GM21825 (cell line): Measurements from ENCODE around the gene RAB28.

Experiments used
- ATAC-seq: cut with Tn5 transposase; IDR thresholded peaks from one replicate; pipeline ENCODE4 v1.9.1; 2021; ENCODE audit warnings: mild to moderate bottlenecking, moderate library complexity; ENCODE audit not compliant: unreplicated experiment

RAB28 gene

DNA sequence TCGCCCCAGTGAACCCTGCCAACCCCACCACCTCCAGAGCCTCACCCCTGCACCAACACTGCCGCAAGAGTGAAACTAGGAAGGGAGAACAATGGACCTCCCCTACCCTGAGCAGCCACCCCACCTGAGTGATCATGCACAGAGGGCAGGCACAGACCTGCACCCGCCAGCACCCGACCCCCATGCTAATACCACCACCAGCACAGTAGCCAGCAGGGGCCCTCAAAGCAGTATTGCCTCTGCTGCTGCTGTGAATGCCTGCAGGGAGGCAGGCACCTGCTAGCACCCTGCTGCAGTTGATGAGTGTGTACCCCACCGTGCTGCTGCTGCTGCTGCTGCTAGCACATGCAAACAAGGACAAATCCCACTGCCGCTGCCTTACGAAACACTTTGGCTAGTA lies 100.1 kb downstream of the RAB28 start:
- ATAC-seq: no peak

DNA sequence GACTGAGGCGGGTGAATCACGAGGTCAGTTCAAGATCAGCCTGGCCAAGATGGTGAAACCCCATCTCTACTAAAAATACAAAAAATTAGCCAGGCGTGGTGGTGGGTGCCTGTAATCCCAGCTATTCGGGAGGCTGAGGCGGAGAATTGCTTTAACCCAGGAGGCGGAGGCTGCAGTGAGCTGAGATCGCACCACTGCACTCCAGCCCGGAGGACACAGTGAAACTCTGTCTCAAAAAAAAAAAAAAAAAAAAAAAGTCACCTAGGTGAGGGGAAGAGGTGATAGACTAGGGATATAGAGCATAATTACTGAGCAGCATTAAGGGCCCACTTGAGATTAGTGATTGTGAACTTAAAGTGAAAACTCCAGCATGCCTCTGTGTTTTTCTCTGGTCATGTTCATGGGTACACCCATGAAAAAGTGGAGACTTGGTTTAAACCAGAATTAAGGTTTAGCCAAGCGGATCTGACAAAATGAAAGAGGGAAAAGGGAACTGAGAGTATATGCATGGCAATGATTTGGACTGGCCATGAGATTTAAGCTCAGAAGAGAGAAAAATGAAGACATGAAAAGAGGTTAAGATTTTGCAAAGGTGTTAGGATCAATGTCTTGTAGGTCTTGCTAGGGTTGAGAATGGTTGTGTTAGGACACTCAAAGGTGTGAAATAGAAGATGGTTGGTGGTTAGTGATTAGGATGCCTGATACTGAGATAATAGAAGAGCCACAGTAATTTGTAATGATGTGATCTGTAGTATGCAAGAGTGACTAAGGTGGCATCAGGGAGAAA lies 105.0 kb downstream of the RAB28 start:
- peak; percentile 94 for ATAC-seq

DNA sequence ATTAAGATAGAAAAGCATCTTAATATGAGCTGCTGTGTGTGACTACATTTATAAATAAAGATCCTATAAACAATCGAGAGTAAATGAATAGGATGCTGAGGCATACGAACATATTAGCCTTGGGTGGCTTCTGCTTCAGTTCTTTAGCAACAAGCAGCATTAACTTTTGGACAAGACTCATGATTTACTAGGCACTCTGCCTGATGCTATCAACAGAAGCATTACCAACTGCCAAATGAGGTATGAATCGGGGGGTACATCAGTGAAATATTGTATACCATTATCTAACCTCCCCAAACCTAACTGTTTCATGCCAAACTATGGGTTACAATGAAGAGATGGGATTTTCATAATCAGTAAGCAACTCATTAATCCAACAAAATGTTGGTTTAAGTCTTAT lies 113.1 kb downstream of the RAB28 start:
- ATAC-seq: no peak

GRCh38 chr4:13368217-13368616 lies 115.9 kb downstream of the RAB28 start:
- no peak for ATAC-seq

- ATAC-seq: no peak
Observed at GRCh38 chr4:13367691-13368090, 116.4 kb downstream of the RAB28 start.

- no peak for ATAC-seq
Observed at GRCh38 chr4:13367244-13367643, 116.9 kb downstream of the RAB28 start.

- ATAC-seq: no peak
Observed at GRCh38 chr4:13365195-13365594, 118.9 kb downstream of the RAB28 start.

DNA sequence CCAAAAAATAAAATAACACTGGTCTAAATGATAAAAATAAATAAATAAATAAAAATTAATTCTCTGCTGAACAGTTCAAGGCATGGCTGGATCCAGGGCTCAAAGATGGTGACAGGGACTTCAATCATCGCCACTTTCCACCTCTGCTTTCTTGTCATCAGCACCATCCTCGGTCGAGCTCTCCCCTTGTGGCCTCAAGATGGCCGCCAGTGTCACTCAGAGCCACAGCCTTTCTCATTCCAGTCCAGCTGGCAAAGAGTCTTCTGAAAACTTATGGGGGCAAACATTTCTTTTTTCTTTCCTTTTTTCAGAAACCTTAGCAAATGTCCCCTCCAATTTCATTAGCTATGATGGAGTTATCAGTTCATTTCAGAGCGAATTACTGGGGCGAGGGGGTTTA lies 119.5 kb downstream of the RAB28 start:
- ATAC-seq: no peak

DNA sequence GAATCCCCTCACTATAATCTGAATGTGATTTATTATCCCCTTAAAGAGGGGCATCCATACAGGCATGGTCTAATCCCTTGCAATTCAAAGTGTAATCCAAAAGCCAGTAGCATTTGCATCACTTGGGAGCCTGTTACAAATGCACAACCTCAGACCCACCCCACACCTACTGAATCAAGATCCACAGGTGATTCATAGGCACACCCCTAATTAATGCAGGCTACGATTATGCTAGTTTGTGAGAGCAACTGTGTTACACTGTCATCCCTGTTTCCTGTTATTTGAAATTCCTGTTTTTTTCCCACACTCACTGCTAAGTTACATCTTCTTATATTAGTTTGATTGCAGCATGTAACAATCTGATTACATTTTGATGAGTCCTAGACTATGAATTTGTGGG lies 120.0 kb downstream of the RAB28 start:
- no peak for ATAC-seq

DNA sequence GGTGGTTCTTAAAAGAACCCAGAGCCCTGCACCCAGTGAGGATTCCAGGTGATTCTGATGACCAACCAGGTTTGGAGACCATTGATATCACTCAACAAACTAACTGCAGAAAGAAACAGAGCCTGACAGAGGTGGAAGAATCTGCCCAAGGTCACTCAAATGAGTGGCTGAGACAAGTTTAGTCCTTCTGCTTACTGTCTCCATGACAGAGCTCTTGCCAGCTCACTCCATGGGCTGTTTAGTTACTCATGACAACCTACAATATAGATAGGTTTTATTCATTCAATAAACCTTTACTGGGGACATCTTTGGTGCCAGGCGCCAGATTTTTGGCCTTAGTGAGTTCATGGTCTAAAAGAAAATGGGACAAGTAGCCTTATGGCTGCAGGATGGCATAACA lies 124.3 kb downstream of the RAB28 start:
- no peak for ATAC-seq

DNA sequence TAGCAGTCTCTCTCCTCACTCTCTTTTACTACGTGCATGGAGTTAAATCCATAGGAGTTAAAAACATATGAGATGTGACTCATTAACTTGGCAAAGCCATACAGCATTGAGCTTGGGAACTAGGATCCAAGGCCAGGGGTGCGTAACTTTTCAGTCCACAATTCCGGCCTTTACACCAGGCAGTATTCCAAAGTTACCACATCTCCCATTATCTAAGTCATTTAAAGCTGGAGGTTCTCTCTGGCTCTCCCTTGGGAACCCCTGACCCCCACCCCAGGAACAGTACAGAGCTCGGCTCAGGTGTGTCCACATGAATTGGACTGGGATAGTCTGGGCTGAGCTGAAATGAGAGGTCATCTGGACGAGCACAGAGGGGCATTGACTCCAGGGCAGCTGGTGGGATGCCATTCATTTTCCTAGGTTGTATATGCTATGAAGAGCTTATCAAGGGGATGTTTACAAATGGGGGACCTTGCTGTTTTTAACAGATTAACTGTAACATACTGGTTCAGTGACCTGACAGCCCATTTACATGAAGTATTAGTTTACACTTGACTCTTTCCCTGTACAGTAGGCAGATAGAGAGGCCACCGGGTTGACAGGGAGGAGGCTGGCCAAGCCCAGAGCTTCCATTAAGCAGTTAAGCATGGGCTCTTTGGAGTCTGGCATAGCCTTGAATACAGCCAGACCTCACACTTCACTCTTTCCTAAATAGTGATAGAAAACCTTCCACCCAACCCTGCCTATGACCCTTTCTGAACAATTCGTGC lies 128.8 kb downstream of the RAB28 start:
- no peak for ATAC-seq

DNA sequence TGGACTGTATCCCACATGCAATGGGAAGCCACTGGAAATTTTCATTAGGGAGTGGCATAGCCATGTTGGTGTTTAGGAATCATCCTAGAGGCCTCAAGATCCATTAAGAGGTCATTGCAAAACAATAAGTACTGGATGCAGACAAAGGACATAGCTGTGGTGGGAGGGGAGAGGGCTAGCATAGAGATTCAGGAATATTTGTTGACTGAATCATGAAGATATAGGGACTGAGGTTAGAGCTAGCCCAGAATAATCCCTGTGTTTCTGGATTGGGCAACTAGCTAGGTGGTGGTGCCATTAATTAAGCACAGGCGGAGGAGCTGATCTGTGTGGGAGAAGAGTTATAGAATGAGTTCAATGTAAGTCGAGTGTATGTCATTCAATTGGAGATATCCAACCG lies 135.0 kb downstream of the RAB28 start:
- ATAC-seq: no peak

GRCh38 chr4:13348216-13348615 lies 135.9 kb downstream of the RAB28 start:
- ATAC-seq: no peak

DNA sequence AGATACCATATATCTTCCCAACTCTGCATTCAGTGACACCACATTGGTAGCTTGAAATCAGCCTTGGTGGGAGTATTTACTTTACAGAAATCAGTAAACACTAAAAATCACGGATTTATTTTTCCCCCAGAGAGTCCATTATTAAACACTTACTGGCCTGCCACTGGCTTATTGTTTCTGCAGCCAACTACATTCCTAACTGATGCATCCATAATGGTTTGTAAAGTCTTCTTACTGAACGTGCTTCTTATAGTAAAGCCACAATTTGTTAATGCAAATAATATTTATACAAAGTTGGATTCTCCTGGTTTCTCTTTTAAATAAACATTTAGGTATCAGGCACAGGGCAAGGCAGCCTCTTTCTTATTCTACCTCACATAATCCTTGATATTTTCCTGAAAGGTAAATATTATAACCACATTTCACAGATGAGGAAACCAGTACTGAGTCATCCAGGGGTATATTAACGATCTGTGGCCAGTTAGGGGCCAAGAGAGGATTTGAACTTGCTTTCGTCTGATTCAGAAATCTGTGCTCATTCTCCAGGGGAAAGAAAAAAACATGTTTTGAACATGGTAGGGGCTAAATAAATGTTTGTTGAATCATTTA lies 136.5 kb downstream of the RAB28 start:
- ATAC-seq: no peak

GRCh38 chr4:13344216-13344615 lies 139.9 kb downstream of the RAB28 start:
- ATAC-seq: no peak

DNA sequence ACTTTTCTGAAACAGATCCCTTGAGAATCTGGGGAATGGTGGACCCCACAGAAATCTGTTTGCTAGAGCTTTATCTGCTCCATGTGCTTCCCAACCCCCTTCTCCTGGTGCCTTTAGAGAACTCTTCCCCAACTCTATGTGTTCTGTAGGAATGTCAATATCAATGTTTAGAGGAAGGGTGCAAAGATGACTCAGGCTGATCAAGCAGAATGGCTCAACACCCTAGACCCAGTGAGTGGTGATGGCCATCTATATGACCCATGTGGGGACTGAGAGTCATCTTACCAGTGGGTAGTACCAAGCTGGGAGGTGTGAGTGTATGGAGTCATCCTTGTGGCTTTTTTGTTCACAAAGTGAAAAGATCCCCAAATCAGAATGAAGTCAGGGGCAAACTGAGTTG lies 143.5 kb downstream of the RAB28 start:
- ATAC-seq: no peak

DNA sequence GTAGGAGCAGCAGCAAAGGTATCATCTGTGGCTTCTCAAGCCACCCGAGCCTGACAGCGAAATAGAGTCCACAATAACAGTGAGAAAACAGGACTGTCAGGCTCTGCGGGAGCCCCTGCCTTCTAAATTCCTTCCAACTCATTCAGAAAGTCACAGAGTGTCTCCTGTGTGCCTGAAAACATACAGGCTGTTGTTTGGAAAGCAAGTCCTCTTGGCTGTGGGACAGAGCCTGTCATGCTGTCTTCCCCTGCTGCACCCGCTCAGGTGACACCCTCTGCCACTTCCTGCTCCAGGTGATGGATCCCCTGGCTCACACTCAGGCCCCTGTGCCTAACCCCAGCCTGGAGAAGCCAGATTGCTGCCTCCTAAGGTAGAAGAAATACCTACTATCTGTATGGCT lies 152.3 kb downstream of the RAB28 start:
- no peak for ATAC-seq

- no peak for ATAC-seq
Observed at GRCh38 chr4:13329963-13330362, 154.2 kb downstream of the RAB28 start.

- ATAC-seq: no peak
Observed at GRCh38 chr4:13329340-13329850, 154.7 kb downstream of the RAB28 start.

DNA sequence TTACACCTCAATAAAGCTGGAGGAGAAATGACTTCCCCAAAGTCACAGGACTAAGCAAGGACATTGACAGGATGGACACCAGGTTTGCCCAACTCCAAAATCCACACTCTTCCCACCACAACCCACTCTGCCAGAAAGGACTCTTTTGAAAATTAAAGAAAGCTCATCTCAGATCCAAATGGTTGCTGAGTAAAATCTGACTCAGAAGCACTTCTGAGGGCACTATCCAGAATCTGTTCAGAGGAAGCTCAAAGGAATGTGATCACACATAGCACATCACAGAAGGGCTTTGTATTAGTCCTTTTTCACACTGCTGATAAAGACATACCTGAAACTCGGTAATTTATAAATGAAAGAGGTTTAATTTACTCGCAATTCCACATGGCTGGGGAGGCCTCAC lies 155.5 kb downstream of the RAB28 start:
- ATAC-seq: no peak

DNA sequence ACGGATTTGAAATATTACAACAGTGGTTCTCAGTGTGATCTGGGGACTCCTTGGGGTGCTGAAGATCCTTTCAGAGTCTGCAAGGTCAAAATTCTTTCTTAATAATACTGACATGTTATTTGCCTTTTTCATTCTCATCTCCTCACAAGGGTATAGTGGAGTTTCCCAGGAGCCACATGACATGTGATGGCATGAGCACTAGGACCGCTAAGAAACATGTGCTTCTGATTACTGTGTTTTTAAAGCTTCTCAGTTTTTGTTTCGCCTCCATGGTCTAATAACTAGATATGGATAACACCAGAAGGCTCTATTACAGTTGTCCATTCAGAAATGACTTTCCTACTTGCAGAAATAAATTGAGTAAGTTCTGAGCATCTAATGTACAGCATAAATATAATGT lies 156.1 kb downstream of the RAB28 start:
- no peak for ATAC-seq

DNA sequence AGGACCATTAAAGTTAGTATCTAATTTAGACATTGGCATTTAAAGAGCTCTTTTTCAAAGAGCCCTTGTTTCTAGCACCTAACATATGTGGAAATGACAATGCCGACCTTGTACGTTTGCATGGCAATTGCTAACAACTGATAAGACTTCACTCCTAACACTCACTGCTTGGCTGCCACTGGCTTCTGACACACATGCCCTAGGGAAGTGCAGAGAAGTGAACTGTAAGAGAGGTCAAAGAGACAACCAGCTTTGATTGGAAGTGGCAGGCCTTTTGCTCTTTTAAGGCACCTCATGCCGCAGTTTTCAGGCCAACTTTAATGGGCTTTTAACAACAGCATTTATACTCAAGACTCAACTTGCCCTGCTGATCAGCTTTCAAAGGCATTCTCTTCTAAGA lies 158.4 kb downstream of the RAB28 start:
- no peak for ATAC-seq
